ENCODE data around the gene KLHDC2.

KLHDC2 gene

DNA sequence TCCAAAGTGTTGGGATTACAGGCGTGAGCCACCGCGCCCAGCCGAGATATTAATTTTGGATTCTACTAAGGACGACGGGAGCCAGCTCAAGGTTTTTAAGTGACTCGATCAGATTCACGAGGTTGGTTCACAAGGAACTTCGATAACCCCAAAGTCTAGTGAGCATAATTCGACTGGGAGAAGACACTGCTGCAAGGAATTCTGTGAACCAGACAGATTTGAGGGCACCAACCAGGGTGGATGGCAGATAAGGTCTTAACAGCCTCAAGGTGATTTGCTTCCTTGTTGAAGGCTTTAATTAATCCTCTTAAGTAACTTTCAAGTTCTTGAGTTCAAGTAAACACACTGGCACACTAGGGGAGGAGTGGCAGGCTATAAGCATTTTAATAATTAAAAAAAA, 1.1 kb upstream of the KLHDC2 start:
- peak; percentile 78 for DNase-seq
- TF ChIP-seq CTCF (IDR thresholded peaks at IDR 0.05; ENCODE audit: low read depth, low read length): no peak
- H3K27ac ChIP-seq: peak overlapping the region; percentile 94
- H3K4me3 ChIP-seq (ENCODE audit: low read depth, low read length): peak overlapping the region; percentile 83
- no peaks in the 10 kb centered on the region for H3K9me3 ChIP-seq (ENCODE audit: severe bottlenecking)
- H3K27me3 ChIP-seq (ENCODE audit: insufficient read depth, low read depth, severe bottlenecking): no peaks in the 10 kb centered on the region
- no peaks in the 10 kb centered on the region; the same call in 1 of the 2 replicates for H3K36me3 ChIP-seq

DNA sequence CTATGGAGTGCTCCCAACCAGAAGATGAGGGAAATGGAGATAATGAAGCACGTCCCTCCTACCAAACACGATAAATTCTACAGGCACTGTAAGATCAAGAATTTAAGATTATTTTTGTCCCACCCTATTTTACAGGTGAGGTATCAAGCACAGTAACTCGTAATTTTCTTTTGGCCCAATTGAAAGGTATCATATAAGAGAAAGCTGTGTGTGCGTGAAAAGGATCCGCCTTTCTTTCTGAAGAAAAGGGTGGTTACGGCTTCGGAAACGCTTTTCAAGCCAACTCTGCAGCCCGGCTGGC, 733 bp upstream of the KLHDC2 start:
- no peak for DNase-seq
- no peaks in the 10 kb centered on the region for H3K9me3 ChIP-seq (ENCODE audit: severe bottlenecking)
- peak overlapping the region; percentile 83 for H3K4me3 ChIP-seq (ENCODE audit: low read depth, low read length)
- H3K27me3 ChIP-seq (ENCODE audit: insufficient read depth, low read depth, severe bottlenecking): no peaks in the 10 kb centered on the region
- TF ChIP-seq CTCF (IDR thresholded peaks at IDR 0.05; ENCODE audit: low read depth, low read length): no peak
- H3K36me3 ChIP-seq: no peaks in the 10 kb centered on the region; the same call in none of the 2 replicates
- H3K27ac ChIP-seq: peak overlapping the region; percentile 94

- DNase-seq: peak; percentile 49
- no peak for TF ChIP-seq CTCF (IDR thresholded peaks at IDR 0.05; ENCODE audit: low read depth, low read length)
These were observed 558 bp downstream of the KLHDC2 start for GRCh38 chr14:49768301-49769121.

GRCh38 chr14:49769171-49769570, 1.2 kb downstream of the KLHDC2 start:
- no peaks in the 10 kb centered on the region for H3K9me3 ChIP-seq (ENCODE audit: severe bottlenecking)
- peak overlapping the region; percentile 94 for H3K27ac ChIP-seq
- no peaks in the 10 kb centered on the region for H3K27me3 ChIP-seq (ENCODE audit: insufficient read depth, low read depth, severe bottlenecking)
- DNase-seq: no peak
- TF ChIP-seq CTCF (IDR thresholded peaks at IDR 0.05; ENCODE audit: low read depth, low read length): no peak
- peaks cover 6% of the 10 kb centered on the region for H3K36me3 ChIP-seq
- H3K4me3 ChIP-seq (ENCODE audit: low read depth, low read length): peak overlapping the region; percentile 97

More at GRCh38 chr14:49768301-49769121, 558 bp downstream of the KLHDC2 start:
- Histone ChIP-seq H3K4me3 (ENCODE audit: low read depth, low read length) (peak overlapping the region; percentile 97), H3K27me3 (ENCODE audit: insufficient read depth, low read depth, severe bottlenecking) (no peaks in the 10 kb centered on the region), H3K36me3 (peaks cover 6% of the 10 kb centered on the region), H3K27ac (peak overlapping the region; percentile 94), H3K9me3 (ENCODE audit: severe bottlenecking) (no peaks in the 10 kb centered on the region)

DNA sequence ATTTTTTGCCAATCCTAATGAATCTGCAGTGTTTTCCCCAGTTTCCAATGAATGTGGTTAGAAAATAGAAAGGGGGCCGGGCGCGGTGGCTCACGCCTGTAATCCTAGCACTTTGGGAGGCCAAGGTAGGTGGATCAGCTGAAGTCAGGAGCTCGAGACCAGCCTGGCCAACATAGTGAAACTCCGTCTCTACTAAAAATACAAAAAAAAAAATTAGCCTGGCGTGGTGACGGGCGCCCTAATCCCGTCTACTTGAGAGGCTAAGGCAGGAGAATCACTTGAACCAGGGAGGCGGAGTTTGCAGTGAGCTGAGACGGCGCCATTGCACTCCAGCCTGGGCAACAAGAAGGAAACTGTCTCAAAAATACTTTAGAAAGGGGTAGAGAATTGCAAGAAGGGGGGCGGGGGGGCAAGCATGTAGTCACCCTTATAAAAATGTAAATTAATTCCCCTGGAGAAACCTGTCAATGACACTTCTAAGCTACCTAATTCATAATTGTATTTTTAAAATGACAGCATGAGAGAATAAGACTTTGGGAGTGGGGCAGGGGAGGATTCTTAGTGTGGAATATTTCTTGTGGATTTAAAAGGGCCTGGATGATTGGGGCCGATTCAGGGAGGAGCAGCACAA, 1.7 kb downstream of the KLHDC2 start:
- Histone ChIP-seq H3K9me3 (ENCODE audit: severe bottlenecking) (no peaks in the 10 kb centered on the region), H3K27me3 (ENCODE audit: insufficient read depth, low read depth, severe bottlenecking) (no peaks in the 10 kb centered on the region), H3K36me3 (peaks cover 8% of the 10 kb centered on the region), H3K27ac (peak overlapping the region; percentile 94), H3K4me3 (ENCODE audit: low read depth, low read length) (peak overlapping the region; percentile 97)
- DNase-seq: peak; percentile 62
- no peak for TF ChIP-seq CTCF (IDR thresholded peaks at IDR 0.05; ENCODE audit: low read depth, low read length)

Measured in WERI-Rb-1 (cell line).